Activated T-helper 17 cell treated with anti-CD3 and anti-CD28 coated beads, Interleukin-2, amount 50 U/mL, for 72 hours (primary cell): ENCODE data around the gene HSF4. TPM values are rescaled to one million over a fixed set of nuclear protein-coding genes. Genes with fewer than 3 reads are reported as not detected.

Experiments used
- ATAC-seq: fragments of 150-1000 bp; cut with Tn5 transposase; replicated peaks from 2 replicates; pipeline ENCODE4 v1.10.0; 2021; ENCODE audit warnings: mild to moderate bottlenecking, moderate library complexity
- H3K27ac Mint-ChIP-seq: one replicate; pipeline ENCODE4 v1.8.0; 2022; ENCODE audit warnings: mixed read lengths
- H3K27me3 Mint-ChIP-seq: one replicate; pipeline ENCODE4 v1.8.0; 2022; ENCODE audit warnings: mixed read lengths
- H3K36me3 Mint-ChIP-seq: one replicate; pipeline ENCODE4 v1.8.0; 2022; ENCODE audit warnings: low read depth, mild to moderate bottlenecking, mixed read lengths
- H3K4me1 Mint-ChIP-seq: one replicate; pipeline ENCODE4 v1.8.0; 2022; ENCODE audit warnings: mixed read lengths
- H3K4me3 Mint-ChIP-seq: one replicate; pipeline ENCODE4 v1.8.0; 2022; ENCODE audit warnings: mild to moderate bottlenecking, mixed read lengths
- H3K9me3 Mint-ChIP-seq: one replicate; pipeline ENCODE4 v1.8.0; 2022; ENCODE audit warnings: mixed read lengths
- total RNA-seq, 2 donors: library from RNA; stranded (reverse); gene quantifications; one replicate each; pipeline ENCODE4 v1.2.3, GENCODE V29; 2022

HSF4 gene
- total RNA-seq, 2 donors from 2014 or later = 71.3 to 325 TPM

DNA sequence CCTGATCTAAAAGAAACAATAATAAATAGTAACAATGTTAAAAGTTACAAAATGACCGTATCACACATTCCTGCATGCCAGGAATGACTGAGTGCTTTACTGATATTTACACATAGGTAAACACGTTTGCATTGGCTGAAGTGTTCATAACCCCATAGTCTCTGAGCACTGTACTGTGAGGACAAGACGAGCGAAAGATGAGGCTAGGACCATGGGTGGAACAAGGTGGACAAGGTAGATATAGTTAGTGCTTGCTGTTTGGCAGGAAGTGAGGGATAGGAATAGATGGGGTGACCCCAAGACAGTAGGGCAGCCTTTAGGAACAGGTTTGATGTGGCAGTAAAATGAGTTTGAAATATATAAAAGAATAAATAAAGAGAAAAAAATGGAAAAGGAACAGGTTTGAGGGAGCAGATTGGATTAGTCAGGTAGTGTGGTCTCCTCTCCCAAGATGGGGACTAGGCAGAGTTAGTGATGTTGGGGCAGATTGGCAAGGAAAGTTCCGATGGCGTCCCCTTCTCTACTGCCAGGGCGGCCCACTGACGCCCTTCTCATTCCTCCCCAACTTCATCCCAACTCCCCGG lies 27.0 kb downstream of the HSF4 start:
- Mint-ChIP-seq H3K27me3 (no peaks in the 10 kb centered on the region), H3K4me3 (peak overlapping the region; percentile 85), H3K36me3 (peaks cover 42% of the 10 kb centered on the region), H3K4me1 (peaks cover 22% of the 10 kb centered on the region), H3K9me3 (no peaks in the 10 kb centered on the region), H3K27ac (peak overlapping the region; percentile 88)
- ATAC-seq = peak; percentile 16

DNA sequence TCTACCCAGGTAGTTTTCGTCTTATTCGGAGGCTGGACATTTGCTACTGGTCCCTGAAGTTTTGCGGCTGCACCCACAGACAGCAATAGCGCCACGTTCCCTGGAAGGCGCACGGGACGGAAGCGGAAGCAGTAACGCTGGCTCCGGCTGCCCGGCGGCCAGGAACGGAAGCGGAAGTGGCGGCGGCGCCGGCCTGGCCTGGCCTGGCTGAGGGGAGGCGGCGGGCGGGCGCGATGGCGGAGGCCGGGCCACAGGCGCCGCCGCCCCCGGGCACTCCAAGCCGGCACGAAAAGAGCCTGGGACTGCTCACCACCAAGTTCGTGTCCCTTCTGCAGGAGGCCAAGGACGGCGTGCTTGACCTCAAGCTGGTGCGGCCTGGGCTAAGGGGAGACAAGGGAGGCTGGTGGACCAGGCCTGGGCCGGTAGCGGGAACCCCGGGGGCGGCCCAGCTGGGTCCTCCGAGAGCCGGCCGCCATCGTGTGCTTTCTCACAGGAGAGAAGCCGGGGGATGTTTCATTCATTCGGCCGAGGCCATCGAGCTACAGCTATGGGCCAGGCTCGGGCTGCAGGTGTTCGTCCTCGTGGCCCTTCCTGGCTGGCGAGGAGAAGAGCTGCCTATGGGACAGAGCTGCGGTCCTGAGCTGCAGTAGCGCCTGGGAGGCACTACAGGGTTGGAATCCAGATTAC lies 27.6 kb downstream of the HSF4 start, which contains the start of gene E2F4:
E2F4 (plus strand) TSS at position 161 of the 687 bp plus-strand sequence; CDS start at position 234, 73 bp downstream.
- Mint-ChIP-seq H3K4me1 (peaks cover 27% of the 10 kb centered on the region), H3K4me3 (peak within 1 kb of the TSS; percentile 85), H3K9me3 (no peaks in the 10 kb centered on the region), H3K27me3 (no peaks in the 10 kb centered on the region), H3K27ac (peak within 1 kb of the TSS; percentile 88), H3K36me3 (peaks cover 48% of the 10 kb centered on the region)
- ATAC-seq = peak; percentile 99

DNA sequence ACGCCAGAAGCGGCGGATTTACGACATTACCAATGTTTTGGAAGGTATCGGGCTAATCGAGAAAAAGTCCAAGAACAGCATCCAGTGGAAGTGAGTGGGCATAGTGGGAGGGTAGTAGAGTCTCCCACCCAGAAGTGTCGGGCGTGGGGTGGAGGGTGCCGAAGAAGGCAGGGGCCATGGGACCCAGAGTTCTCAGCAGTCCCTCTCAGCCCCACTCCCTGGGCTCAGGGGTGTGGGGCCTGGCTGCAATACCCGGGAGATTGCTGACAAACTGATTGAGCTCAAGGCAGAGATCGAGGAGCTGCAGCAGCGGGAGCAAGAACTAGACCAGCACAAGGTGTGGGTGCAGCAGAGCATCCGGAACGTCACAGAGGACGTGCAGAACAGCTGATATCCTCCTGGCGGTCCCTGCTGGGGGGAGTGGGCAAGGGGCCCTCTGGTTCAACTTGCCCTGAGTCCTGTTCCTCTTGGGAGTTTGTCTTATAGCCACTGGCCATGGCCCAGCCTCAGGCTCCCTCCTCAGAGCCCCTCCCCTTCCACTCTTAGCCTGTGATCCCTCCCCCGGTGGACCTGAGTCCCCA lies 28.3 kb downstream of the HSF4 start:
- H3K4me1 Mint-ChIP-seq = peaks cover 27% of the 10 kb centered on the region
- peak; percentile 13 for ATAC-seq
- H3K27me3 Mint-ChIP-seq = no peaks in the 10 kb centered on the region
- H3K9me3 Mint-ChIP-seq = no peaks in the 10 kb centered on the region
- H3K4me3 Mint-ChIP-seq = peak overlapping the region; percentile 85
- peaks cover 53% of the 10 kb centered on the region for H3K36me3 Mint-ChIP-seq
- H3K27ac Mint-ChIP-seq = peak overlapping the region; percentile 88

DNA sequence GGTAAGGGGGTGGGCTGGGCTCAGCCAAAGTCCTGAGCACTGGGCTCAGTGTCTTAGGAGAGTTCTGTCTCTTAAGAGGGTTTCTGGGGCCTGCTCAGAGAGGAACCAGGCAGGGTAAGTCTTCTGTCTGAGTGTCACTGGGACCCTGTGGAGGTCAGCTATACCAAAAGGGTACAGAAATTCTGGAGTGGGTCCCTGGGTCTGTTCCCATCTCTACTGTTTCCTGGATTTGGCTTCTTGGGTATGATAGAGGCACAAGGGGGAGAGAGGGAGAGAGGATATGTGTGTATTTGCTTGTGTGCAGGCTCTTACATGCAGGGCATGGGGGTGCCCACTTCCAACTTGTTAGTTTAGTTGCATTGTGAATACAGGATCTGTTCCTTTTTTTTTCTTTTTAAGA lies 29.0 kb downstream of the HSF4 start:
- H3K9me3 Mint-ChIP-seq = no peaks in the 10 kb centered on the region
- H3K27ac Mint-ChIP-seq = peak overlapping the region; percentile 88
- ATAC-seq = no peak
- H3K4me3 Mint-ChIP-seq = peak overlapping the region; percentile 85
- peaks cover 60% of the 10 kb centered on the region for H3K36me3 Mint-ChIP-seq
- peaks cover 27% of the 10 kb centered on the region for H3K4me1 Mint-ChIP-seq
- no peaks in the 10 kb centered on the region for H3K27me3 Mint-ChIP-seq

DNA sequence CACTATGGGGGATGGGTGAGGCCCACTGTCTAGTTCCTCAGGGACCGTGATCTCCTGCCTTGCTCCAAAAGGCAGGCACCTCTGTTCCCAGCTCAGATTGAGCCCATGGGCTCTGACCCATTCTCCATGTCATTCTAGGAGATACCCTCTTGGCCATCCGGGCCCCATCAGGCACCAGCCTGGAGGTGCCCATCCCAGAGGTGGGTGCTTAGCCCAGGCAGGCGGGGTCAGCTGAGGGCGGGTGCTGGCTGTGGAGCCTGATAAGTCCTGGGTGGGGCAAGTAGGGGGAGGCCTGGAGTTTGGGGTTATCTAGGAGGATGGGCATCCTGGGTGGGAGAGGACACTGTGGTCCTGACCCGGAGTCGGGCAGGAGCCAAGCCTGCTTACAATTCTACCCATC lies 29.7 kb downstream of the HSF4 start:
- Mint-ChIP-seq H3K36me3 (peaks cover 62% of the 10 kb centered on the region), H3K9me3 (no peaks in the 10 kb centered on the region), H3K4me1 (peaks cover 27% of the 10 kb centered on the region), H3K4me3 (peak overlapping the region; percentile 85), H3K27ac (peak overlapping the region; percentile 88), H3K27me3 (no peaks in the 10 kb centered on the region)
- ATAC-seq = no peak

DNA sequence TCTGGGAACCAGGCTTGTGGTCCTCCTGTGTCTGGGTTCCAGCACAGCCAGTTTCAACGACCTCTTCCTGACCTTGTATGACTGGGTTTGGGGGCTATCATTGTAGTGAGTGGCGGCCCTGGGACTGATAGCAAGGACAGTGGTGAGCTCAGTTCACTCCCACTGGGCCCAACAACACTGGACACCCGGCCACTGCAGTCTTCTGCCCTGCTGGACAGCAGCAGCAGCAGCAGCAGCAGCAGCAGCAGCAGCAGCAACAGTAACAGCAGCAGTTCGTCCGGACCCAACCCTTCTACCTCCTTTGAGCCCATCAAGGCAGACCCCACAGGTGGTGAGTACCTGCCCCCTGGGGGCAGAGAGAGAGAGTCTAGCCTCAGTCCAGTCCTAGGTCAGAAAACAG lies 31.1 kb downstream of the HSF4 start:
- Mint-ChIP-seq H3K4me3 (peak overlapping the region; percentile 12), H3K27ac (peak overlapping the region; percentile 74), H3K4me1 (peaks cover 27% of the 10 kb centered on the region), H3K27me3 (no peaks in the 10 kb centered on the region), H3K36me3 (peaks cover 74% of the 10 kb centered on the region), H3K9me3 (no peaks in the 10 kb centered on the region)
- no peak for ATAC-seq

DNA sequence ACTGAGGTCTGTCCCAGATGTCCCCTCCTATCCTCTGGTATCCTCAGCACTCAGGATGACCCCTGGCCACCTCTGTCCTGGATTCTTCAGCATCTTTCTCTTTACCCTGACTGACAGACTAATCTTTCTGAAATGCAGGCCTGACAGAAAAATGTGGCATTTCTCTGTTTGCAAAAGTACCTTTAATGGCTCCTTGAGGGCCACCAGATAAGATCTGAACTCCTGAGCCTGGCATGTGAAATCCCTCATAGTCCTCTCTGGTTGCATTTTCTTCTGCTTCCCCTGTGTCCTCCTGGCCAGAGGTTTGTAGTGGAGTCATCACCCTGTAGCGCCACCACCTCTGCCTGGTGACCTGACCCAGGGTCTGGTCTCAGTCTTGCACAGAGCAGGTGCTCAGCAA lies 32.3 kb downstream of the HSF4 start:
- ATAC-seq = no peak
- H3K27me3 Mint-ChIP-seq = no peaks in the 10 kb centered on the region
- H3K9me3 Mint-ChIP-seq = no peaks in the 10 kb centered on the region
- H3K36me3 Mint-ChIP-seq = peaks cover 83% of the 10 kb centered on the region
- peaks cover 20% of the 10 kb centered on the region for H3K4me1 Mint-ChIP-seq
- H3K4me3 Mint-ChIP-seq = peak overlapping the region; percentile 12
- peak overlapping the region; percentile 74 for H3K27ac Mint-ChIP-seq

DNA sequence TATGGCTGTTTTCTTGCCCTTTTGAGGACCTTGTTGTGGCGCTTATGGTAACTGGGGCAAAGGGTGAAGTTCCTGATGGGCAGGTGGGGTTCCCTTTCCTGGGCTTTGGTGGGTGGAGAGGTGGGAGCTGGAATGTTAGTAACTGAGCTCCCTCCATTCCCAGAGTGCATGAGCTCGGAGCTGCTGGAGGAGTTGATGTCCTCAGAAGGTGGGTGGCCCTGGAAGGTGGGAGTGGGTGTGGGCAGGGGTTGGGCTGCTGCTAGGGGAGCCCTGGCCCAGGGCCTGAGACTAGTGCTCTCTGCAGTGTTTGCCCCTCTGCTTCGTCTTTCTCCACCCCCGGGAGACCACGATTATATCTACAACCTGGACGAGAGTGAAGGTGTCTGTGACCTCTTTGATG lies 33.2 kb downstream of the HSF4 start:
- Mint-ChIP-seq H3K9me3 (no peaks in the 10 kb centered on the region), H3K27ac (peak overlapping the region; percentile 36), H3K27me3 (no peaks in the 10 kb centered on the region), H3K4me1 (peaks cover 20% of the 10 kb centered on the region), H3K4me3 (no peak overlapping the region), H3K36me3 (peaks cover 87% of the 10 kb centered on the region)
- no peak for ATAC-seq

DNA sequence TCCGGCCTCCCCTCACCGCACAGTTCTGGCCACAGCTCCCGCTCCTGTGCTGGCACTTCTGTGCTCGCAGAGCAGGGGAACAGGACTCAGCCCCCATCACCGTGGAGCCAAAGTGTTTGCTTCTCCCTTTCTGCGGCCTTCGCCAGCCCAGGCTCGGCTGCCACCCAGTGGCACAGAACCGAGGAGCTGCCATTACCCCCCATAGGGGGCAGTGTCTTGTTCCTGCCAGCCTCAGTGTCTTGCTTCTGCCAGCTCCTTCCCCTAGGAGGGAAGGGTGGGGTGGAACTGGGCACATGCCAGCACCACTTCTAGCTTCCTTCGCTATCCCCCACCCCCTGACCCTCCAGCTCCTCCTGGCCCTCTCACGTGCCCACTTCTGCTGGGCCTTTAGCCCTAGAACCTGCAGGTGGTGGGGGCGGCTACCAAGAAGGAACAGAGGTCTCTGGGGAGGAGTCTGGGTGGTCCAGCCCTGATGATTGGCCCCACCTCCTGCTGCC lies 33.7 kb downstream of the HSF4 start:
- H3K4me1 Mint-ChIP-seq = peaks cover 20% of the 10 kb centered on the region
- no peak overlapping the region for H3K4me3 Mint-ChIP-seq
- ATAC-seq = peak; percentile 62
- H3K9me3 Mint-ChIP-seq = no peaks in the 10 kb centered on the region
- H3K27ac Mint-ChIP-seq = no peak overlapping the region
- H3K36me3 Mint-ChIP-seq = peaks cover 83% of the 10 kb centered on the region
- H3K27me3 Mint-ChIP-seq = no peaks in the 10 kb centered on the region

DNA sequence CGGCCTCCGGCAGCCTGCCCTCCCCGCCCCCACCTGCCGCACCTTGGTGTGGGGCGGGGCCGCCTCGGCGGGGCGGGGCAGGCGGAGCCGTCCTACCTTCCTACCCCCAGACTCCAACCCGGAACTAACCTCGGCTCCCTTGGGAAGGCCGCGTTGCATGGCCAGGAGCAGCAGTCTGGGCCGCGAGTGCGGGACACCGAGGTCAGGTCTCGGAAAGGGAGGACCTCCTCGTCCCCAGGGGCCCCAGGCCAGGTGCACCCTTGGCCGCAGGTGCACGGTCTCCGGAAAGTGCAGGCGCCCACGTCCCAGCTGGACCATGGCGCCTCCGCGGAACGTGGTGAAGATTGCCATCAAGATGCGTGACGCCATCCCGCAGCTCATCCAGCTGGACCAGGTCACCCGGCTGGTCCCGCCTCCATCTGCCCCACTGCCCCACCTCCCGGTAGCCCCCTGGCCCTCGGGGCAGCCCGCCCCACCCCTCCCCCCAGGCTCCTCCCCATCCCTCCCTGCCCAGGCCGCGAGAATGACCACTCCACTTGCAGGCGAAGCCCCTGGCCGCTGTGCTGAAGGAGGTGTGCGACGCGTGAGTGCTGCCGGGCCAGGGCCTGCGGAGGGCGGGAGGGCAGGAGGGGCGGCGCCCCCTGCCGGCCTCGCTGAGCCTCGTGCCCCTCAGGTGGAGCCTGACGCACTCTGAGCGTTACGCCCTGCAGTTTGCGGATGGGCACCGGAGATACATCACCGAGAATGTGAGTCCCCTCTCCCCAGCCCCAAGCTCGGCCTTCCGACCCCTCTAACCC lies 34.7 kb downstream of the HSF4 start, which contains the start of gene ELMO3:
ELMO3 (plus strand) TSS at position 121 of the 797 bp plus-strand sequence; CDS start at position 317, 196 bp downstream.
- H3K4me3 Mint-ChIP-seq = no peak within 1 kb of the TSS
- peaks cover 73% of the 10 kb centered on the region for H3K36me3 Mint-ChIP-seq
- H3K9me3 Mint-ChIP-seq = no peaks in the 10 kb centered on the region
- no peaks in the 10 kb centered on the region for H3K27me3 Mint-ChIP-seq
- no peak for ATAC-seq
- H3K27ac Mint-ChIP-seq = no peak within 1 kb of the TSS
- peaks cover 15% of the 10 kb centered on the region for H3K4me1 Mint-ChIP-seq

DNA sequence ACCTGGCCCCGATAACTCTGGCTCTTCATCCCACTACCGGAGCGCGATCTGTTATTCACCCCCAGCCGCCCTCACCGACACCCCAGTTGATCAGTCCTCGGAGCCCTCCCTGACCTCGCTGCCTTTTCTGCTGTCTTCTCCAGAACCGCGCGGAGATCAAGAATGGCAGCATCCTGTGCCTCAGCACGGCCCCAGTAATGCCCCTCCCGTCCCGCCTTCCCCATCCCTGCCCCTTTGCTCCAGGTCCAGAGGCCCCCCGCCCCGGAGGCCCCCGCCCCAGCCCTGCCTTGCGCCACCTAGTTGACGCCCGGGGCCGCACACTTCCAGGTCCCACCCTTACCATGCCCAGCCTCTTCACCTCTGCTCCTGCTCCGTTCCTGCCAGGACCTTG lies 35.3 kb downstream of the HSF4 start:
- Mint-ChIP-seq H3K4me3 (no peak overlapping the region), H3K36me3 (peaks cover 67% of the 10 kb centered on the region), H3K27ac (no peak overlapping the region), H3K4me1 (peaks cover 15% of the 10 kb centered on the region), H3K9me3 (no peaks in the 10 kb centered on the region), H3K27me3 (no peaks in the 10 kb centered on the region)
- no peak for ATAC-seq

DNA sequence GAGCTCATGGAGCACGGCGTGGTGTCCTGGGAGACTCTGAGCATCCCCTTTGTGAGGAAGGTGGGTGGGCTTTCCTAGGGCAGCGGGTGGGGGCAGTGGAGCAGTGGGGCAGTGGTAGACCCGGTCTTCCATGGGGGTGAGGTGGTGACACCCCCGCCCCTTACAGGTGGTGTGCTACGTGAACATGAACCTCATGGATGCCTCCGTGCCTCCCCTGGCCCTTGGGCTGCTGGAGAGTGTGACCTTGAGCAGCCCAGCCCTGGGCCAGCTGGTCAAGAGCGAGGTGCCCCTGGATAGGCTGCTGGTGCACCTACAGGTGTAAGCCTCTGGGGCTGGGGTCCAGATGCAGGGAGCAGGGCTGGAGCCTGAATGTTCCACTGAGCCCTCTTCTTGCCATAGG lies 35.9 kb downstream of the HSF4 start:
- Mint-ChIP-seq H3K36me3 (peaks cover 60% of the 10 kb centered on the region), H3K9me3 (no peaks in the 10 kb centered on the region), H3K27ac (no peak overlapping the region), H3K27me3 (no peaks in the 10 kb centered on the region), H3K4me3 (no peak overlapping the region), H3K4me1 (peaks cover 15% of the 10 kb centered on the region)
- ATAC-seq = no peak

DNA sequence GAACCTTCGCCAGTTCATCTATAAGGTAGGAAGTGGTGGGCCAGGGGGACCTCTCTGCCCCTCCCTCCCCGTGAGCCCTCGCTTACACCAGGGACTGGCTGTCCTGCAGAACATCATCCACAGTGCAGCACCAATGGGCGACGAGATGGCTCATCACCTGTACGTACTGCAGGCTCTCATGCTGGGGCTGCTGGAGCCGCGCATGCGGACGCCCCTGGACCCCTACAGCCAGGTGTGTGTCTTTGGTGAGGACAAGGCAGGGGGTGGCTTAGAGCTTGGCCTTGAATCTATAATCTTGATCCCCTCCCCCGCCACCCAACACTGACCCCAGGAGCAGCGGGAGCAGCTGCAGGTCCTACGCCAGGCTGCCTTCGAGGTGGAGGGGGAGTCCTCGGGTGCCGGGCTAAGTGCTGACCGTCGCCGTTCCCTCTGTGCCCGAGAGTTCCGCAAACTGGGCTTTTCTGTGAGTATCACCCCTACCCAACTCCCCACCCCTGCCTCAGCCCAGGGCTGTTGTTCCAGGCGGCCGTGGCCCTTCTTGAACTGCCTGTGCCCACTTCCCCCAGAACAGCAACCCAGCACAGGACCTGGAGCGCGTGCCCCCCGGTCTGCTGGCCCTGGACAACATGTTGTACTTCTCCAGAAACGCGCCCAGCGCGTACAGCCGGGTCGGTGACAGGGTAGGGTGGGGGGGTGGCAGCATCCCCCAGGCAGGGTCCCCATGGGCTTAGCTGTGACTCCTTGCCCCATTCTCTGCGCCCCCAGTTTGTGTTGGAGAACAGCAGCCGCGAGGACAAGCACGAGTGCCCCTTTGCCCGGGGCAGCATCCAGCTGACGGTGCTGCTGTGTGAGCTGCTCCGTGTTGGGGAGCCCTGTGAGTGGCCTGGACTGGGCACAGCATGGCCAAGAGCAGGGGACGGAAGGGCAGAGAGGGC lies 37.1 kb downstream of the HSF4 start:
- no peaks in the 10 kb centered on the region for H3K27me3 Mint-ChIP-seq
- no peaks in the 10 kb centered on the region for H3K9me3 Mint-ChIP-seq
- peaks cover 49% of the 10 kb centered on the region for H3K36me3 Mint-ChIP-seq
- H3K27ac Mint-ChIP-seq = no peak overlapping the region
- H3K4me3 Mint-ChIP-seq = no peak overlapping the region
- H3K4me1 Mint-ChIP-seq = peaks cover 8% of the 10 kb centered on the region
- no peak for ATAC-seq
